Hepatocyte (in vitro differentiated cells): Measurements from ENCODE around the gene PF4V1.

ENCODE experiments used
- CTCF ChIP-seq: fragments of 200-600 bp; sonication (generic); IDR thresholded peaks from 2 replicates; pipeline ENCODE4 v1.5.1; 2016; ENCODE audit warnings: antibody characterized with exemption, mild to moderate bottlenecking; ENCODE audit not compliant: poor library complexity
- EZH2phosphoT487 ChIP-seq: fragments of 200-600 bp; sonication (generic); IDR thresholded peaks from one replicate; pipeline ENCODE4 v1.6.1; 2018; ENCODE audit warnings: antibody characterized with exemption, mild to moderate bottlenecking, low read depth, moderate library complexity; ENCODE audit not compliant: unreplicated experiment, severe bottlenecking

GRCh38 chr4:73814679-73815078, 38.4 kb upstream of the PF4V1 start:
- no peak for TF ChIP-seq EZH2phosphoT487
- TF ChIP-seq CTCF, result no peak
